GM12878 (cell line): ENCODE data around the gene ASIC1.

Source experiments
- CBX5 ChIP-seq: sonication (generic); IDR thresholded peaks from 2 replicates; pipeline ENCODE4 v1.6.1; 2016; ENCODE audit warnings: low read depth, moderate library complexity, mild to moderate bottlenecking, inconsistent platforms
- FOS ChIP-seq: IDR thresholded peaks from 3 replicates; pipeline ENCODE4 v1.6.1; 2011; ENCODE audit warnings: borderline replicate concordance; ENCODE audit not compliant: insufficient read length; ENCODE audit errors: extremely low read depth
- POLR2AphosphoS5 ChIP-seq: IDR thresholded peaks from 2 replicates; pipeline ENCODE4 v1.6.1; 2011; ENCODE audit warnings: mild to moderate bottlenecking, low read length, inconsistent platforms

DNA sequence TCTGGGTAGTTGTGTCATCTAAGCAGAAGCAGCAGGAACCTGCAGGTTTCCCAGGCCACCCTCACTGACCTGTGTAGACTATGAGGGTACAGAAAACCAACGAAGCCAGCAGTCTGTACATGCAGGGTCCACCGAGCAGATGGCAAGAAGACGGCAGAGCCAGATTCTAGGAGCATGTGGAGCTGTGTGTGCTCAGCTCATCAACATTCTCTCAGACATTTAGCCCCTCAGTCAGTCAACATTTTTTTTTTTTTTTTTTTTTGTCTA lies 7.3 kb upstream of the ASIC1 start:
- TF ChIP-seq FOS (no peak), POLR2AphosphoS5 (no peak), CBX5 (no peak)
